Esophagus muscularis mucosa (tissue), 4 donors: ENCODE data around the gene USPL1. TPM values are rescaled to one million over a fixed set of nuclear protein-coding genes. Genes with fewer than 3 reads are reported as not detected.

Experiments used
- DNase-seq: peaks from one replicate; pipeline ENCODE4 v3.0.0-alpha.2; 2017; ENCODE audit errors: extremely low spot score
- H3K27ac ChIP-seq, 4 donors: fragments of 200-600 bp; sonication (generic); replicated peaks in 1 of 4; 1 replicate in 3 of 4; 2 replicates in 1 of 4; pipeline ENCODE4 v1.5.1; 2016 to 2019; ENCODE audit warnings: mild to moderate bottlenecking in 1 of 4
- H3K27me3 ChIP-seq, 4 donors: fragments of 200-600 bp; sonication (generic); one replicate each; pipeline versions ENCODE4 v1.5.1 to v1.6.0; 2016 to 2019
- H3K36me3 ChIP-seq, 4 donors: fragments of 200-600 bp; sonication (generic); one replicate each; pipeline ENCODE4 v1.5.1; 2016 to 2019
- H3K4me1 ChIP-seq, 4 donors: fragments of 200-600 bp; sonication (generic); one replicate each; pipeline ENCODE4 v1.5.1; 2016 to 2019
- H3K4me3 ChIP-seq, 4 donors: fragments of 200-600 bp; sonication (generic); 1 replicate in 2 of 4; 2 replicates in 2 of 4; pipeline ENCODE4 v1.5.1; 2016 to 2019; ENCODE audit warnings: mild to moderate bottlenecking in 4 of 4, moderate library complexity in 1 of 4
- H3K9me3 ChIP-seq, 4 donors: fragments of 200-600 bp; sonication (generic); 1 replicate in 3 of 4; 2 replicates in 1 of 4; pipeline ENCODE4 v1.5.1; 2016 to 2019
- CTCF ChIP-seq, 3 experiments: fragments of 200-600 bp in 2 of 3; fragments of 450-650 bp in 1 of 3; sonication (generic) in 2 of 3; IDR thresholded peaks; one replicate each; pipeline ENCODE4 v1.5.1; 2017 to 2019; ENCODE audit warnings: antibody characterized with exemption in 3 of 3, mild to moderate bottlenecking in 2 of 3, moderate library complexity in 1 of 3
- EP300 ChIP-seq: sonication (generic); formaldehyde crosslinking; IDR thresholded peaks from one replicate; pipeline ENCODE4 v1.6.1; 2017; ENCODE audit warnings: antibody characterized with exemption
- POLR2A ChIP-seq: fragments of 450-650 bp; IDR thresholded peaks from one replicate; pipeline ENCODE4 v1.6.1; 2017; ENCODE audit warnings: antibody characterized with exemption, moderate library complexity, mild to moderate bottlenecking, low read depth
- POLR2AphosphoS5 ChIP-seq, 2 donors: sonication (generic); formaldehyde crosslinking; IDR thresholded peaks; one replicate each; pipeline ENCODE4 v1.6.1; 2017; ENCODE audit warnings: antibody characterized with exemption in 2 of 2
- WGBS: methylation state at CpG from one replicate; pipeline ENCODE4 v1.1.5; 2018; 5-methylcytosine and 5-hydroxymethylcytosine counted together
- intact Hi-C: fragments of 100-400 bp; cut with DNase I; formaldehyde crosslinking; loops from one replicate; pipeline ENCODE4 v1.15.1; 2023
- total RNA-seq, 4 donors: library from RNA; depleted of rRNA; stranded (reverse); fragments of >200 nt; gene quantifications; one replicate each; pipeline versions ENCODE4 v1.1.0 to v1.2.1, GENCODE V29; 2016

USPL1 gene
- total RNA-seq, 4 donors from 2014 or later, result 13.2 to 21.6 (median 19.4) TPM

- DNase-seq, result no peak
- Histone ChIP-seq H3K9me3 (no peaks in the 10 kb centered on the region), H3K27me3 (no peaks in the 10 kb centered on the region), H3K4me3 (no peak overlapping the region), H3K4me1 (peaks cover 0 to 12% (median 7%) of the 10 kb centered on the region in 4 donors), H3K27ac (no peak overlapping the region), H3K36me3 (no peaks in the 10 kb centered on the region)
- intact Hi-C loops, result no loop called here
- TF ChIP-seq CTCF (IDR thresholded peaks at IDR 0.05), result no peak
- TF ChIP-seq POLR2AphosphoS5 (IDR thresholded peaks at IDR 0.05), result no peak
- no peak for TF ChIP-seq EP300
- TF ChIP-seq POLR2A, result no peak
- WGBS, result 46% methylated on average over 5 of the region's 5 CpGs
These were observed 9.4 kb upstream of the USPL1 start for GRCh38 chr13:30608364-30608763.

GRCh38 chr13:30610311-30610710 lies 7.4 kb upstream of the USPL1 start:
- H3K4me3 ChIP-seq, result no peak overlapping the region
- no peaks in the 10 kb centered on the region for H3K27me3 ChIP-seq
- intact Hi-C loops, result loop anchor here (5.0 kb wide), 1 partner anchor 192 kb away; no protein-coding TSS in a partner anchor
- TF ChIP-seq POLR2A, result no peak
- no peak for TF ChIP-seq POLR2AphosphoS5 (IDR thresholded peaks at IDR 0.05)
- TF ChIP-seq CTCF (IDR thresholded peaks at IDR 0.05), result no peak
- no peak for TF ChIP-seq EP300
- no peaks in the 10 kb centered on the region for H3K36me3 ChIP-seq
- H3K27ac ChIP-seq, result no peak overlapping the region
- peaks cover 4 to 19% (median 13%) of the 10 kb centered on the region in 4 donors for H3K4me1 ChIP-seq
- DNase-seq, result no peak
- H3K9me3 ChIP-seq, result no peaks in the 10 kb centered on the region

GRCh38 chr13:30615481-30615865 lies 2.2 kb upstream of the USPL1 start:
- Histone ChIP-seq H3K9me3 (no peaks in the 10 kb centered on the region), H3K4me3 (peak overlapping the region; percentile 78 to 95 (median 90)), H3K27ac (peak overlapping the region; percentile 97 to 100 (median 99)), H3K4me1 (peaks cover 15 to 35% (median 30%) of the 10 kb centered on the region in 4 donors), H3K36me3 (no peaks in the 10 kb centered on the region), H3K27me3 (no peaks in the 10 kb centered on the region)
- DNase-seq, result no peak
- intact Hi-C loops, result loop anchor here (5.0 kb wide), 1 partner anchor 208 kb away; no protein-coding TSS in a partner anchor
- 12% methylated on average over 4 of the region's 4 CpGs for WGBS
- TF ChIP-seq POLR2AphosphoS5 (IDR thresholded peaks at IDR 0.05), result no peak
- TF ChIP-seq CTCF (IDR thresholded peaks at IDR 0.05), result no peak
- TF ChIP-seq POLR2A, result no peak
- TF ChIP-seq EP300, result no peak

- H3K27ac ChIP-seq, result peak overlapping the region; percentile 97 to 100 (median 99)
- DNase-seq, result no peak
- no peaks in the 10 kb centered on the region for H3K36me3 ChIP-seq
- no peaks in the 10 kb centered on the region for H3K27me3 ChIP-seq
- intact Hi-C loops, result loop anchor here (2.0 to 5.0 kb wide), 2 partner anchors 151 to 209 kb away; partner anchors contain the start of gene HMGB1
- H3K4me1 ChIP-seq, result peaks cover 15 to 39% (median 35%) of the 10 kb centered on the region in 4 donors
- no peaks in the 10 kb centered on the region for H3K9me3 ChIP-seq
- TF ChIP-seq POLR2A (no peak), EP300 (no peak), POLR2AphosphoS5 (IDR thresholded peaks at IDR 0.05) (no peak), CTCF (IDR thresholded peaks at IDR 0.05) (no peak)
- 3% methylated on average over 7 of the region's 7 CpGs for WGBS
- peak overlapping the region; percentile 78 to 95 (median 90) for H3K4me3 ChIP-seq
These were observed 1.7 kb upstream of the USPL1 start for GRCh38 chr13:30615866-30616541.
